ENCODE results near the gene PRKCZ.

Gene PRKCZ

DNA sequence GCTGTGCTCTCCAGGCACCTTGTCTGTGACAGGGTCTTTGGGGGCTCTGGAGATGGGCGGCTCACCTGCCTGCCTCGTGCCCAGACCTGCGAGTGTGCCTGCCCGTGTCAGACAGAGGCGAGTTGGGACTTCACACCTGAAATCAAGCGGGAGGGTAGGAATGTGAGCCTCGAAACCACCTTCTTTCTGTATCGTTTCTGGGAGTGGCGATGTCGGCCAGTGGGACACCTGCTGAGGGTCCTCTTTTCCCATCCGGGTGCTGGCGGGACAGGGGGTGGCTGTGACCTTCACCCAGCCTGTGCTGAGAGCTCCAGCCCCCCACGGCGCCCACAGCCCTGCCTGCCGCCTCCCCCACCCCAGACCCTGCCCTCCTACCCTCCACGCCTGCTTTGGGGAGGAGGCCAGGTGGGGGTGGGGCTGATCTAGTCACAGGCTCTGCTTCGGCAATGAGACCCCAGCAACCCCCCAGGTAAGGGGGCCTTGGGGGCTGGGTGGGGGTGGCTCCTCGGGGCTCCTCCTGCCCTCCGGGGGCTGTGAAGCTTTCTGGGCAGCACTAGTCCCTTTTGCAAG lies 160.0 kb downstream of the PRKCZ start:
- no peak for DNase-seq (ENCODE audit: low spot score)

DNA sequence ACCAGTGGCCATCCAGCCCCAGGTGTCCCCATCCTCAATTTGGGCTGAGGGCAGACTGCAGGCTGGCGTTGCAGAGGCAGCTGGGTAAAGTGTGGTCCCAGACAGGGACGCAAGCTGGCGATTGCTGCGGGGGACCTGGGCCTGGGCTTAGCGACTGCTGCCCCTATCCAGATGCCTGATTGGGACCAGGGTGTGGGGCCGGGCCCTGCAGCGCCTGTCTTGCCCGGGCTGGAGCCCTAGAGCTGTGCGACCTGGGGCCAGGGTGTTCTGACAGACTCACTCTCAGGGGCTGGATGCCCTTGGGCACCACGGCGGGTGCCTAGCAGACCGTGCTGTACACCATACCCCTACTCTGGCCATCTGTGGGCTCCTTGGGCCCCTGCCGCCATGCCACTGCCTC lies 160.6 kb downstream of the PRKCZ start:
- no peak for DNase-seq (ENCODE audit: low spot score)

DNA sequence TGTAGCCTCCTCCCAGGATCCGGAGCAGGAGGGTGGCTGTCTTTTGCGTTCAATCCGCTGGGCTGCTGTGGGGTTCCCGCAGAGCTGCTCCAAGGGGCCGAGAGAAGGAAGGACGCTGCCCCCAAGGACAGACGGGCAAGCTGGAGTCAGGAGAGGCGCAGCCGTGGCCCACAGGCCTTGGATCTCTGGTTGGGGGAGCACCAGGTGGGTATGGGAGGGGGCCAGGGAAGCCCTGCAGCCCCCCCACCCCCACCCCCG lies 162.0 kb downstream of the PRKCZ start:
- DNase-seq (ENCODE audit: low spot score), result no peak

DNA sequence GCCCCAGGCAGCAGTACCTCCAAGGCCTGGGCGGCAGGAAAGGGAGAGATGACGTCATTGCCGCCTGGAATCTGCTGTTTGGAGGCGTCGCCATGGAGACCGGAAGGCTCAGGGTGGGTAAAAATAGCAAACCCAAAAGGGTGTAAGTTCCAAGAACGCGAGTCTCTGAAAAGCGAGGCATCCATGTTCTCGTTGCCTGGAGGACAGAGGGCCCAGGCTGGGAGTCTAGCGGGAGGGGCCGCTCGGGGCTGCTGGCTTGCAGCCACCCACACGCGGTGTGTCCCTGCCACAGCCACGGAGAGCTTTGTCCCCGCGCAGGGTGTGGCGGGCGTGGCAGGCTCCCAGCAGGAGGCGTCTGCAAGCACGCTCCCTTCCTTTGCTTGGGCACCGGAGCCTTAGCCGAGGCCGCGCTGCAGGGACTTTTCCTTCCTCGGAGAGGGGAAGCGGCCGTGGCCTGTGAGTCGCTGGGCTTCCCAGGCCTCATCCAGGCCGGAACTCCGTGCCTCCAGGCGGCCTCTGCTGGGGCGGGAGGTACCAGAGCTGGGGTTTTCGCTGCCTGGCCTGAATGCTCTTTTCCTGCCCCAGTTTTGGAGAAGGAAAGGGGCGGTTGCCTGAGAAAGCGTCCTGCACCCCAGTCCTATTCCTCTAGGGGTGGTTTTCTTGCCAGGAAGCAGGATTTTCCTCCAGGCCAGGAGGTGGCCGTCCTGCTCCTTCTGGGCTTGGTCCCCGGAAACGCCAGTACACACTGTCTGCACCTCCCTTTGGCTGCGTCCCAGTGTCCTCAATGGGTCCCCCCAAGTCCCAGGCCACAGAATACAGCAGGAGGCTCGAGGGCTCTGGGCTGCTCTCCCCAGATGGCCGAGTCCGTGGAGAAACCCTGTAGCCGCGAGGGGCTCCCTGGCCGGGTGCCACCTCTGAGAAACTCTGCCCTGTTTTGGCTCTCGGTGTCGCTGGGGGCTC lies 162.6 kb downstream of the PRKCZ start:
- peak; percentile 95 for DNase-seq (ENCODE audit: low spot score)

GRCh38 chr1:2213576-2214505 lies 163.6 kb downstream of the PRKCZ start:
- DNase-seq (ENCODE audit: low spot score), result peak; percentile 87

DNA sequence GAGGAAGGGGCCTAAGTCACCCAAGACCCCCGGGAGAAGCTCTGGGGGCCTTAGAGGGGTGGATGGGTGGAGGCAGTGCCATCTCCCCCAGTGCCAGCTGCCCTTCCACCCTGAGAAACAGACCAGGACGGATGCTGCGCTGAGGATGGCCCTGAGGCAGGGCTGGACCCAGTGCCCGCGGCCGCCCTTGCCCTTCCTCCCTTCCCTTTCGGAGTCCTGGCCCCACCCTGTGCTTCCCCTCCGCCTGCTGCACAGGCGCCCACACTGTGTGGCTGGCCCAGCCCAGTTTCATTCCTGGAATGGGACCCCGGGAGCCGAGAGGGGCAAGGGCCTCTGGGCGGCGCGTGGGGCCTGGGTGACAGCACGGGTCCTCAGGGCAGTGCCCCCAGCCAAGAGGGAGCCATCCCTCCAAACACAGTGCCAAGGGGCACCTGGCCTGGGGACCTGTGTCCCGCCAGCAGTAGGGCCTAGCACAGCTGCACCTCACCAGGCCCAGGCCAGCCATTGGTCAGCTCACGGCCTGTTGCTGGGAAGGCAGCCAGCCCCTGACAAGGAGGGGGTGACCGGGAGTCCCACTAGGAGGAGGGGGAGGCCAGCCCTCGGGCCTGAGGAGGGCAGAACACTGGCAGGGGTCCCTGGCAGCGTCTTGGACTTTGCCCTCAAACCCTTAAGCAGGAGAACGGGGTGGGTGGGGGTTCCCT lies 164.5 kb downstream of the PRKCZ start:
- DNase-seq (ENCODE audit: low spot score), result no peak

DNA sequence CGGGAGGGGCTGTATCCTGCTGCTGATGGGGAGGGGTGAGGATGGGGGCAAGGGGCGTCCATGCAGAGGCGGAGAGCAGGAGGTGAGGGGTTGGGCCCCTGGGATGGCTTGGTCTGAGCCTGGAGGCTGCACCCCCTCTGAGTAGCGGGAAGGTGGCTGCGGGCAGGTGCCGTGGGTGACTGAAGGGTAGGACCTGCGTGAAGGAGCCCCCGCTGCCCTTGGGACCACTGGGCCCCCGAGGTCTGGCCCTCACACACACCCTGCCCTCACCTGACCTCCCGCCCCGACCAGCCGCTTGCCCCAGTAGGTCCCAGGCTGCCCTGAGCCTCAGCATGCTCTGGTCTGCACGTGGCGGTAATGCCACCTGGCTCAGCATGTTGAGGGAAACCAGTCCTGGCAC lies 165.1 kb downstream of the PRKCZ start:
- DNase-seq (ENCODE audit: low spot score), result no peak

GRCh38 chr1:2215909-2216766 lies 165.9 kb downstream of the PRKCZ start:
- DNase-seq (ENCODE audit: low spot score), result no peak

DNA sequence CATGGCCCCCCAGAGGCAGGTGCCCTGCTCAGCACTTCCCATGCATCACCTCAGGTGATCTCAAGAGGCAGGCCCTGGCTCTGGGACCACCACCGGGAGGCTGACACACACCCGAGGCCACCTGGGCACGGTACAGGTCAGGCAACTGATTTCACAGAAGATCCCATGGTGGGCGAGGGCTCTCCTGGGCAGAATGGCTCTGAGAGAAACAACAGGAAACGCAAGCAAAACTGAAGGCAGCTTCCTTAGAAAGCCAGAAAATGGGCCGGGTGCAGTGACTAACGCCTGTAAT lies 166.5 kb downstream of the PRKCZ start:
- no peak for DNase-seq (ENCODE audit: low spot score)

DNA sequence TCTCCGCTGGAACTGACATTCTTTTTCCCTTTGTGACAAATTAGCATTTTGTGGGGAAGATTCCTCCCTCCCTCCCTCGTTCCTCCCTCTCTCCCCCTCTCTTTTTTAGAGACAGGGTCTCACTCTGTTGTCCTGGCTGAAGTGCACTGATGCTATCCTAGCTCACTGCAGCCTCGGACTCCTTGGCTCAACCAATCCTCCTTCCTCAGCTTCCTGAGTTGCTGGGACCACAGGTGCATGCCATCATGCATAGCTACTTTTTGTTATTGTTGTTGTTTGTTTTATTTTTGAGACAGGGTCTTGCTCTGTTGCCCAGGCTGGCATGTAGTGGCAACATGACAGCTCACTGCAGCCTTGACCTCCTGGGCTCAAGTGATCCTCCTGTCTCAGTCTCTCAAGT lies 171.1 kb downstream of the PRKCZ start:
- no peak for DNase-seq (ENCODE audit: low spot score)

- DNase-seq (ENCODE audit: low spot score), result no peak
Measured at GRCh38 chr1:2224170-2224584, 174.0 kb downstream of the PRKCZ start.

DNA sequence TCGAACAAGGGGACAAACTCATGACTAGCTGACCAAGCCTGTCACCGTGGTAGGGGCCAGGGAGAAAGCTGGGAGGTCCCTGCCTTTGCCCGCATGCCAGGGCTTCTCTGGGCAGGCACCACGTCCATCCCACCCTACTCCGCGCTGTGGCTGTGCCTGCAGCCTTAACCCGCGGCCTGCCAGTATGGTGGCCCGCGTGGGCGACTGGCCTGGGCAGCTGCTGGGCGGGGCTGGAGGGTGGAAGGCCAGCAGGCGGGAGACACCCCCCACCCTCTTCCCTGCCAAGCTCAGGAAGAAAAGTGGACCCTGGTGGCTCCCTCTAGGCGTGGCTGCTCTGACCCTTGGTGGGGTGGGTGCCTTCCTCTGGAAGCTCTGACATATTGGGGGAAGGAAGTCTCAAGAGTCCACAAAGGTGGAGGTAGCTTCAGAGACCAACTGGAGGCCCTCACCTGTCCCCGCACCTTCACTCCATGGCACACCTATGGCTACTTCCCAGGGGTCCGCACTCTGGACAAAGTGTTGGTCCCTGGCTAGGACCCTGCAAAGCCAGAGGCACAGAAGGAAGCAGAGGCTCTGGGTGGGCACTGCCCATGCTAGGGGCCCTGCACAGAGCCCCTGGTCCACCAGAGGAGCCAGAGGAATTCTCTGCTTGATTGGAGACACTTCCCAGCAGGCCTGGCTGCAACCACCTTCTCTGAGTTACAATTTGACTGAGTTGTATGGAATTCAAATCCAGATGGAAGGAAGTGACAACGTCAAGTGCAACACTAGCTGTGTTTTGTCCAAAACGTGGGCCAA lies 174.6 kb downstream of the PRKCZ start:
- no peak for DNase-seq (ENCODE audit: low spot score)

DNA sequence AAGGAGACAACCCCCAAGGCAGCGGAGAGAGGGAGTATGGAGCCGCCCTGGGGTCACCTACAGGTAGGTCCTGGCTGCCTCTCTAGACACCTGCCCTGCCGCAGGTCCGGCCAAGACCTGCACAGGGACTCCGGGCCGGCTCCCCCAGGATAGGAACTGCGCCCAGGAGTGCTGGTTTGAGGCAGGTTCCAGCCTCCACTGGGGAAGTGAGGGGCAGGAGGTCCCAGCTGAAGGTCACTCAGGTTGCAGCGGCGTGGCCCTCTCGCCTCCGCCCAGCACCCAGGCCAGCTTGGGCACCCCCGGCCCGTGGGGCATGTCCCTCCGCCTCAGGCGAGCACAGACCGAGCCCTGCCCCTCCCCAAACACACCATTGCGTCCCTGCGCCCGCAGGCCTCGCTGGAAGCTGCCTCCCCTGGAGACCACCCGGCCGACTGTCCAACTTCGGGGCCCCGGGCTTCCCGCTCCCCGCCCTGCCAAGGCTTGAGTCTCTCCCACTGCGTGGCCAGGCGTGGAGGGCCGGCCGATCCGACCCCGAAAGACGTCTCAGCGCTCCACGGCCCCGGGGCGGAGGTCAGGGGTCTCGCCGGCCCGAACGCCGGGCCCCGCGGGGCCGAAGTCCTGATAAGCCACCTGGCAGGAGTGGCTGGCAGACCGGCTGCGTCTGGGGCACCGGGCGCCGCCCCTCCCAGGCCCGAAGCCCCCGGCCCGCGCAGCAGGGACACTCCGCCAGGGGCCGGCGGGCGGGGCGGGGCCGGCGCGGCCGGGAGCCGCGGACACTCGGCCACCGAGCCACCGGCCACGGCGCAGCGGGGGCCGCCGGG lies 176.5 kb downstream of the PRKCZ start:
- no peak for DNase-seq (ENCODE audit: low spot score)

GRCh38 chr1:2227346-2228156 lies 177.3 kb downstream of the PRKCZ start:
- peak; percentile 100 for DNase-seq (ENCODE audit: low spot score)

GRCh38 chr1:2228157-2228594 lies 178.0 kb downstream of the PRKCZ start, which contains the start of gene SKI:
TSS of gene SKI (plus strand) at chr1:2228319. CDS start at chr1:2228767, 448 bp downstream.
- no peak for DNase-seq (ENCODE audit: low spot score)

GRCh38 chr1:2228694-2229036 lies 178.5 kb downstream of the PRKCZ start:
- no peak for DNase-seq (ENCODE audit: low spot score)

DNA sequence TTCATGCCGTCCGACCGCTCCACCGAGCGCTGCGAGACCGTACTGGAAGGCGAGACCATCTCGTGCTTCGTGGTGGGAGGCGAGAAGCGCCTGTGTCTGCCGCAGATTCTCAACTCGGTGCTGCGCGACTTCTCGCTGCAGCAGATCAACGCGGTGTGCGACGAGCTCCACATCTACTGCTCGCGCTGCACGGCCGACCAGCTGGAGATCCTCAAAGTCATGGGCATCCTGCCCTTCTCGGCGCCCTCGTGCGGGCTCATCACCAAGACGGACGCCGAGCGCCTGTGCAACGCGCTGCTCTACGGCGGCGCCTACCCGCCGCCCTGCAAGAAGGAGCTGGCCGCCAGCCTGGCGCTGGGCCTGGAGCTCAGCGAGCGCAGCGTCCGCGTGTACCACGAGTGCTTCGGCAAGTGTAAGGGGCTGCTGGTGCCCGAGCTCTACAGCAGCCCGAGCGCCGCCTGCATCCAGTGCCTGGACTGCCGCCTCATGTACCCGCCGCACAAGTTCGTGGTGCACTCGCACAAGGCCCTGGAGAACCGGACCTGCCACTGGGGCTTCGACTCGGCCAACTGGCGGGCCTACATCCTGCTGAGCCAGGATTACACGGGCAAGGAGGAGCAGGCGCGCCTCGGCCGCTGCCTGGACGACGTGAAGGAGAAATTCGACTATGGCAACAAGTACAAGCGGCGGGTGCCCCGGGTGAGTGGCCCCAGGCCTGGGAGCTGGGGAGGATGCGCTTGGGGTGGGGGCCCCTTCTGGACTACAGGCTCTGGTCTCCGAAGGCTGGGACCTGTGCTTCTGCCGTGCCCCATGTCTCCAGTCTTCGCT lies 179.0 kb downstream of the PRKCZ start:
- DNase-seq (ENCODE audit: low spot score), result peak; percentile 69

All from AG08396 (cell line).